Measurements from ENCODE around the gene SPP1.

GRCh38 chr4:88018466-88018865 is 43.0 kb downstream of the SPP1 start:
- TF ChIP-seq POLR2A (IDR thresholded peaks at IDR 0.05) (no peak), CTCF (IDR thresholded peaks at IDR 0.05) (no peak)

All from Peyer's patch (tissue), 4 donors.